Effector memory CD4-positive, alpha-beta T cell (primary cell): ENCODE results near the gene SCRN2.

Experiments
- DNase-seq, 3 donors: peaks; one replicate each; pipeline ENCODE4 v3.0.0-alpha.2; 2020
- H3K27ac ChIP-seq: 2 replicates; pipeline ENCODE4 v1.7.0; 2013; ENCODE audit warnings: mild to moderate bottlenecking, low read length, moderate library complexity; ENCODE audit not compliant: insufficient read depth, poor library complexity, severe bottlenecking
- H3K27me3 ChIP-seq: replicated peaks from 2 replicates; pipeline ENCODE4 v1.7.0; 2013; ENCODE audit warnings: mild to moderate bottlenecking, low read length; ENCODE audit not compliant: insufficient read depth, control insufficient read depth, poor library complexity, severe bottlenecking
- H3K36me3 ChIP-seq: 2 replicates; pipeline ENCODE4 v1.7.0; 2013; ENCODE audit warnings: mild to moderate bottlenecking, low read length, moderate library complexity; ENCODE audit not compliant: control insufficient read depth, insufficient read depth
- H3K4me1 ChIP-seq: 2 replicates; pipeline ENCODE4 v1.7.0; 2013; ENCODE audit warnings: low read length, mild to moderate bottlenecking; ENCODE audit not compliant: control insufficient read depth, insufficient read depth, poor library complexity, severe bottlenecking
- H3K4me3 ChIP-seq: 2 replicates; pipeline ENCODE4 v1.7.0; 2013; ENCODE audit warnings: low read length, low read depth, mild to moderate bottlenecking; ENCODE audit not compliant: insufficient read depth, poor library complexity, severe bottlenecking
- H3K9me3 ChIP-seq: 2 replicates; pipeline ENCODE4 v1.7.0; 2013; ENCODE audit warnings: mild to moderate bottlenecking, low read length, moderate library complexity; ENCODE audit not compliant: control insufficient read depth

SCRN2 gene

GRCh38 chr17:47806026-47806912 is 34.8 kb downstream of the SCRN2 start:
- H3K4me3 ChIP-seq: no peak overlapping the region
- H3K9me3 ChIP-seq: no peaks in the 10 kb centered on the region
- no peaks in the 10 kb centered on the region for H3K4me1 ChIP-seq
- no peaks in the 10 kb centered on the region for H3K27me3 ChIP-seq
- H3K36me3 ChIP-seq: peaks cover 37% of the 10 kb centered on the region
- no peak overlapping the region for H3K27ac ChIP-seq
- DNase-seq: no peak

DNA sequence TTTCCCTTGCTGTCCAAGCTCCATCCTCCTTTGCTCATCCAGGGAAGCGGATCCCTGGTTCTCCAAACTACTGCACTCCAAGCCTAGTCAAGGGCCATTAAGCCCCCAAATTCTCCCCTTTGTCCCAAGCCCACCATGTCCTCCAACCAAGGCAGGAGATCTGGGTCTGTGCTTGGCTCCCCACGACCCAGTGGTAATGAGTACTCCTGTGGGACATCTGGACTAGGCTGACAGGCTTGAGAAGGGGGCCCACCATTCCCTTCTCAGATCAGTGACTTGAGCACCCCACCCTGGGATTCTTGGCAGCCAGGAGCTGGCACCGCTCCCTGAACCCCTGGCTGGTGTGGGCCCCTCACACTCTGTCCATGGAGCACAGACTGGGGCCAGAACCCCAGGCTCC is 36.6 kb downstream of the SCRN2 start:
- DNase-seq: no peak
- H3K4me3 ChIP-seq: no peak overlapping the region

DNA sequence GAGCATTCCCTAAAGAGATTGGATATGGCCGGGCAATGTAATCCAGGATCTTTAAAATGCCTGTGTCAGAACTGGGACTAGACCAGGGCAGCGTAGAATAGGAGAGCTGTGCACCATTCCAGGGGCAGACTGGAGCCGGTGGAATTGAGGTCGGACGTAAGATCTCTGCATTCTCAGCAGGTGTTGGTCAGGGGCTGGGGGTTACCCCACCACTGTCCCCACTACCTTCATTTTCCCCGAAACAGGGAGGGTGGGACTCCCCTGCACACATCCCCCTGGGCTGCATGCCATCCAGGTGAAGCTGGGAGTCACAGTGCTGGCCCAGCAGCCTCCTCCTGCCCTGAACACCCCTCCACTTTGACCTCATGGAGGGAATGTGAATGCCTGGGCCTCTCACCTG is 37.3 kb downstream of the SCRN2 start:
- no peaks in the 10 kb centered on the region for H3K27me3 ChIP-seq
- DNase-seq: no peak
- H3K4me3 ChIP-seq: no peak overlapping the region
- H3K4me1 ChIP-seq: no peaks in the 10 kb centered on the region
- H3K36me3 ChIP-seq: peaks cover 14% of the 10 kb centered on the region
- no peaks in the 10 kb centered on the region for H3K9me3 ChIP-seq
- no peak overlapping the region for H3K27ac ChIP-seq

More for the DNA sequence above, 36.6 kb downstream of the SCRN2 start:
- no peaks in the 10 kb centered on the region for H3K27me3 ChIP-seq
- peaks cover 21% of the 10 kb centered on the region for H3K36me3 ChIP-seq
- H3K4me1 ChIP-seq: no peaks in the 10 kb centered on the region
- H3K27ac ChIP-seq: no peak overlapping the region
- H3K9me3 ChIP-seq: no peaks in the 10 kb centered on the region

- no peak for DNase-seq
- peaks cover 9% of the 10 kb centered on the region for H3K36me3 ChIP-seq
- H3K9me3 ChIP-seq: no peaks in the 10 kb centered on the region
- H3K4me3 ChIP-seq: no peak overlapping the region
- H3K27ac ChIP-seq: no peak overlapping the region
- no peaks in the 10 kb centered on the region for H3K4me1 ChIP-seq
- no peaks in the 10 kb centered on the region for H3K27me3 ChIP-seq
Observed at GRCh38 chr17:47803201-47803600, 37.9 kb downstream of the SCRN2 start.

DNA sequence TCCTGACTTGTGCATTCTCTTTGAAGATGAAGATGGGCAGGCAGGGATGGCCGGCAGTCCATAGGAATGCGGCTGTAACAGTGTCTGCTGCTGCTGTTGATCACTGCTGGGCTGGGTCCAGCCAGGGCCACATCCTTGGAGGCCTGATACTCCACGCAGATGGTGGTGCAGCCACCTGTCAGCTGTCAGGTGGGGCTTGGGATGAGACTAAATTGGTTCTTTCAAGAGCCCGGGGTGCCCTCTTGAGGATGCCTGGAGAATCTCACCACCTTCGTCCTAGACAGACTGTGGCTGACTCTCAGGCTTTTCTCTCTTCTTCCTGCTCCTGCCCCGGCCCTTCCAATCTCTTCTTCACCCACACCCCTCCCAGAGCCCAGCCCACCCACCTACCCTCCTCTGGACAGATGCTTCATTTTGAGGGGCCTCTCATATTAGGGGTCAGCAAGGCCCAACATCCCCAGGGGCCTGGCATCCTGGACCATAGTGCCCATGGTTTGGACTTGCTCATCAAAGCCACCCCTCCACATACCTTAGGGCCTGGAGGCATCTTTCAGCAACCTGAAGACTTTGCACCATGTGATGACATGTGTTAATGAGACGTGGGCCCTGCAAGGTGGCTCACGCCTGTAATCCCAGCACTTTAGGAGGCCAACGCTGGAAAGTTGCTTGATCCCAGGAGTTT is 38.6 kb downstream of the SCRN2 start:
- H3K4me1 ChIP-seq: no peaks in the 10 kb centered on the region
- no peaks in the 10 kb centered on the region for H3K27me3 ChIP-seq
- DNase-seq: peak; percentile 12 to 29 (median 23)
- H3K4me3 ChIP-seq: no peak overlapping the region
- H3K27ac ChIP-seq: no peak overlapping the region
- peaks cover 1% of the 10 kb centered on the region for H3K36me3 ChIP-seq
- H3K9me3 ChIP-seq: no peaks in the 10 kb centered on the region

DNA sequence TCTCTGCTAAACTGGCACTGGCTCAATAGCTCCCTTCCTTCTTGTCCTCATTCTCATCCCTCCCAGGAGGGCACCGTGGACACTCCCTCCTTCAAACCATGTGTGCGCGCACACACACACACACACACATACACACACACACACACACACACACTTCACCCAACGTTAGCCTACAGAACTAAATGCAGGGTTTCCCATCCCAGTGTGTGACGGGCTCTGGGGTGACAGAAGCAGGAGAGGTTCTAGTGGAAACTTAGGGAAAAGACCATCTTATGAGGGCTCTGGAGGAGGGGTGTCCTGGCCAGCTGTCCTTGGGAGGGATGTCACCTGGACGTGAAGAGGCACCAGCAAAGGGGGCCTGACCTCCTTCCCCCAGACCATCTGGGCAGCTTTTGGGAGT is 39.2 kb downstream of the SCRN2 start:
- no peaks in the 10 kb centered on the region for H3K36me3 ChIP-seq
- no peak for DNase-seq
- H3K27ac ChIP-seq: no peak overlapping the region
- H3K4me3 ChIP-seq: no peak overlapping the region
- H3K4me1 ChIP-seq: no peaks in the 10 kb centered on the region
- H3K27me3 ChIP-seq: no peaks in the 10 kb centered on the region
- H3K9me3 ChIP-seq: no peaks in the 10 kb centered on the region

DNA sequence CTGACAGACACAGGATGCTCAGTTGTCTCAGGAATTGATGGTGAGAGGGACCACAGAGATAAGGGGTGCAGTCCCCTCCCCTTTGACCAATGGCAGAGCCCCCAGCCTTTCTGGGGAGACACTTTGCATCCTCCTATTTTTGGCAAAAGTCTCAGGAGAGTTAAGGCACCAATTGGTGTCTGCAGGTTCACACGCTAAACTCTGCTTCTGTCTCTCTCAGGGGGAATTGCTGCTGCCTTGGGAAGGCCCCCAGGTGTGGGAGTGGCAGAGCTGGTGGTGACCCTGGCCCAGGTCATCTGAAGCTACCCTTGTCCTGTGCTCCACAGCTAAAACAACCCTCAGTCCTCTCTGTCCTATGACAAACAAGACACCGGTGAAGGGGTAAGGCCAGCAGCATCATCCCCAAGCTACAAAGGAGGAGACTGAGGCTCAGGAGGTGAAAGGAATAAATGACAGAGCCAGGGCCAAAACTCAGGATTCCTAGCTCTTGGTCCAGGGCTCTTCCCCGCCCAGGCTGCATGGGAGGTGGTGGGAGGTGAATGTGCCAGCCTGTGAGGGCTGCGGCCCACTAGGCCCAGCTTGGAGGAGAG is 39.8 kb downstream of the SCRN2 start:
- no peak overlapping the region for H3K4me3 ChIP-seq
- no peaks in the 10 kb centered on the region for H3K27me3 ChIP-seq
- no peaks in the 10 kb centered on the region for H3K36me3 ChIP-seq
- no peak for DNase-seq
- no peaks in the 10 kb centered on the region for H3K9me3 ChIP-seq
- no peaks in the 10 kb centered on the region for H3K4me1 ChIP-seq
- no peak overlapping the region for H3K27ac ChIP-seq

DNA sequence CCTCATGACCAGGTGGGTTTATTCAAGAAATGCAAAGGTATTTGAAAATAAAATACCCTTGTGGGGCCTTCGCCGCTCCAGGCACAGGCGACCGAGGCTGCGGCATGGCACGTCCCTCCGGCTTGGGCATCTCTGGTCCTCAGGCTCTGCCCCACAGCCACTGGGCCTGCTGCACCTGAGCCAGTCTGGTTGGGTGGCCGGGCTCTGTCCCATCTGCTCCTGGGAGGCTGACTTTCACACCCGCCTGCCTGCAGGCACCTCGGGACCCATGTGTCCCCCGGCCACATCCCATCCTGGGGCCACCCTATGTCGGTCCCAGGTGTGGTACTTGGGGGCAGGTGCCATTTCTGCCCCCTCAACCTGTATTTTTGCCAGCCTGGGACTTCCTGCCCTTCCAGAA is 40.4 kb downstream of the SCRN2 start:
- H3K36me3 ChIP-seq: no peaks in the 10 kb centered on the region
- no peak overlapping the region for H3K4me3 ChIP-seq
- H3K27ac ChIP-seq: no peak overlapping the region
- H3K4me1 ChIP-seq: no peaks in the 10 kb centered on the region
- no peak for DNase-seq
- H3K27me3 ChIP-seq: no peaks in the 10 kb centered on the region
- H3K9me3 ChIP-seq: no peaks in the 10 kb centered on the region

- Histone ChIP-seq H3K9me3 (no peaks in the 10 kb centered on the region), H3K27ac (no peak overlapping the region), H3K4me1 (no peaks in the 10 kb centered on the region), H3K27me3 (no peaks in the 10 kb centered on the region), H3K4me3 (no peak overlapping the region), H3K36me3 (no peaks in the 10 kb centered on the region)
- no peak for DNase-seq
Observed at GRCh38 chr17:47797797-47798196, 43.3 kb downstream of the SCRN2 start.

DNA sequence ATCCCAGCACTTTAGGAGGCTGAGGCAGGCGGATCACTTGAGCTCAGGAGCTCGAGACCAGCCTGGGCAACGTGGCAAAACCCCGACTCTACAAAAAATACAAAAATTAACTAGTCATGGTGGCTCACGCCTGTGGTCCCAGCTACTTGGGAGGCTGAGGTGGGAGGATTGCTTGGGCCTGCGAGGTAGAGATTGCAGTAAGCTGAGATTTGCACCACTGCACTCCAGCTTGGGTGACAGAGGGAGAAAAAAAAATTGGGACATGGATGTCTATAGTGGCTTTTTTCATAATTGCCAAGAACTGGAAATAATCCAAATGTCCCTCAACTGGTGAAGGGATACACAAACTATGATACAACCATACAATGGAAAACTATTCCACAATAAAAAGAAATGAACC is 48.1 kb downstream of the SCRN2 start:
- no peak overlapping the region for H3K27ac ChIP-seq
- no peaks in the 10 kb centered on the region for H3K9me3 ChIP-seq
- H3K27me3 ChIP-seq: peaks cover 11% of the 10 kb centered on the region
- H3K4me3 ChIP-seq: no peak overlapping the region
- DNase-seq: no peak
- no peaks in the 10 kb centered on the region for H3K36me3 ChIP-seq
- peaks cover 10% of the 10 kb centered on the region for H3K4me1 ChIP-seq
